ENCODE data around the gene STIM1.

Gene STIM1

GRCh38 chr11:3985631-3986030, 130.2 kb downstream of the STIM1 start:
- TF ChIP-seq CTCF (conservative IDR thresholded peaks at IDR 0.05): no peak
- H3K27ac ChIP-seq: no peak overlapping the region

- H3K27ac ChIP-seq: no peak overlapping the region
- TF ChIP-seq CTCF (conservative IDR thresholded peaks at IDR 0.05): no peak
Measured at GRCh38 chr11:3986301-3986700, 130.8 kb downstream of the STIM1 start.

GRCh38 chr11:3989276-3989920, 133.9 kb downstream of the STIM1 start:
- H3K27ac ChIP-seq: no peak overlapping the region

GRCh38 chr11:3989921-3990290, 134.4 kb downstream of the STIM1 start:
- TF ChIP-seq CTCF (conservative IDR thresholded peaks at IDR 0.05): no peak

More at GRCh38 chr11:3989276-3989920, 133.9 kb downstream of the STIM1 start:
- TF ChIP-seq CTCF (conservative IDR thresholded peaks at IDR 0.05): no peak

GRCh38 chr11:3990406-3990805, 134.9 kb downstream of the STIM1 start:
- TF ChIP-seq CTCF (conservative IDR thresholded peaks at IDR 0.05): no peak
- no peak overlapping the region for H3K27ac ChIP-seq

More at GRCh38 chr11:3989921-3990290, 134.4 kb downstream of the STIM1 start:
- no peak overlapping the region for H3K27ac ChIP-seq

DNA sequence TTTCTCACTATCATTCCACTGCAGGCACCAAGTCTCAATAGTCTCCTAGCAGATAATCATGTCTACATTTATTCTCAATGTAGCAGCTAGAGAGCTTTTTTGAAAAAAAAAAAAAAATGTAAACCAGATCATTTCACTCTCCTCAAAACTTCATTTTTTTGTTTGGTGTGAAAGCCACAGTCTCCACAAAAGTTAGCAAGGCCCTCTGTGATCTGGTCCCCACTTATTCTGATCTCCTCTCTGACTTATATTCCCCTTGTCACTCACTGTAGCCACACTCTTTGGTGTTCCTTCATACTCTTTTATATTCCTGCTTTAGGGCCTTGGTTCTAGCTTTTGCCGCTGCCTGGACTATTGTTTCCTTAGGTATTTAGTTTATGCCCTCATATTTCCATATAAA, 137.5 kb downstream of the STIM1 start:
- H3K27ac ChIP-seq: no peak overlapping the region
- no peak for TF ChIP-seq CTCF (conservative IDR thresholded peaks at IDR 0.05)

GRCh38 chr11:3994030-3994640, 138.7 kb downstream of the STIM1 start:
- TF ChIP-seq CTCF (conservative IDR thresholded peaks at IDR 0.05): no peak
- no peak overlapping the region for H3K27ac ChIP-seq
